ENCODE measurements around the gene EPN3. TPM values are rescaled to one million over a fixed set of nuclear protein-coding genes. Genes with fewer than 3 reads are reported as not detected.

The EPN3 gene
- total RNA-seq, 1 donor from 2014 or later, result 9.1 TPM

DNA sequence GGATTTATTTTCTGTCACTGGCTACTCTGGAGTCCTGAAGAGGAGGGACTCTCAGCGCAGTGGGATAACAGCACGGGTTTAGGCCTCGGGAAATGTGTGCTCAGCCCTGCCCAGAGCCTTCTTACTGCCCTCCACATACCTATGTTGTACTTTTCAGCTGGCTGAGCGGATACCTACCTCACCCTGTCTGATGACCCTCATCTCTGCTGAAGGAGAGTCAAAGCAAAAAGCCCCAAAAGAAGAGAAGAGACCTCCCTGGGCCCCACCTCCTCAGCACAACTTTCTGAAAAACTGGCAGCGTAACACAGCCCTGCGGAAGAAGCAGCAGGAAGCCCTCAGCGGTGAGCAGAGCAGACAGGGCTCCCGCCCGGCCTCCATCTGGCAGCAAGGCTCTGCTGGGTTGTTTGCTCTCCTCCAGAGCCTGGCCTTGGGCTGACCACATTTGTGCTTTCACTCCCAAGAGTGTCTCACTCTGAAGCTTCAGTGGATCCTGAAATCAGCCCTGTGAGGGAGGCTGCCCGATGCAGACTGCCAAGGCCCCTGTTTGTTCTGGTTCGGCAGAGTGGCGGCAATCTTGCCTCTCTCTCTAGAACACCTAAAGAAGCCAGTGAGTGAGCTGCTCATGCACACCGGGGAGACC, 14.0 kb upstream of the EPN3 start:
- DNase-seq (ENCODE audit: low spot score, unreplicated experiment), result no peak
- Mint-ChIP-seq H3K27ac (peak overlapping the region; percentile 64), H3K4me3 (ENCODE audit: low read depth) (no peak overlapping the region), H3K9me3 (ENCODE audit: low read depth) (no peaks in the 10 kb centered on the region), H3K27me3 (peaks cover 8% of the 10 kb centered on the region), H3K4me1 (ENCODE audit: low read depth) (peaks cover 5% of the 10 kb centered on the region), H3K36me3 (ENCODE audit: insufficient read depth) (no peaks in the 10 kb centered on the region)
- TF ChIP-seq, protein P1, sequence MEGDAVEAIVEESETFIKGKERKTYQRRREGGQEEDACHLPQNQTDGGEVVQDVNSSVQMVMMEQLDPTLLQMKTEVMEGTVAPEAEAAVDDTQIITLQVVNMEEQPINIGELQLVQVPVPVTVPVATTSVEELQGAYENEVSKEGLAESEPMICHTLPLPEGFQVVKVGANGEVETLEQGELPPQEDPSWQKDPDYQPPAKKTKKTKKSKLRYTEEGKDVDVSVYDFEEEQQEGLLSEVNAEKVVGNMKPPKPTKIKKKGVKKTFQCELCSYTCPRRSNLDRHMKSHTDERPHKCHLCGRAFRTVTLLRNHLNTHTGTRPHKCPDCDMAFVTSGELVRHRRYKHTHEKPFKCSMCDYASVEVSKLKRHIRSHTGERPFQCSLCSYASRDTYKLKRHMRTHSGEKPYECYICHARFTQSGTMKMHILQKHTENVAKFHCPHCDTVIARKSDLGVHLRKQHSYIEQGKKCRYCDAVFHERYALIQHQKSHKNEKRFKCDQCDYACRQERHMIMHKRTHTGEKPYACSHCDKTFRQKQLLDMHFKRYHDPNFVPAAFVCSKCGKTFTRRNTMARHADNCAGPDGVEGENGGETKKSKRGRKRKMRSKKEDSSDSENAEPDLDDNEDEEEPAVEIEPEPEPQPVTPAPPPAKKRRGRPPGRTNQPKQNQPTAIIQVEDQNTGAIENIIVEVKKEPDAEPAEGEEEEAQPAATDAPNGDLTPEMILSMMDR (IDR thresholded peaks at IDR 0.05; ENCODE audit: unreplicated experiment), result no peak

DNA sequence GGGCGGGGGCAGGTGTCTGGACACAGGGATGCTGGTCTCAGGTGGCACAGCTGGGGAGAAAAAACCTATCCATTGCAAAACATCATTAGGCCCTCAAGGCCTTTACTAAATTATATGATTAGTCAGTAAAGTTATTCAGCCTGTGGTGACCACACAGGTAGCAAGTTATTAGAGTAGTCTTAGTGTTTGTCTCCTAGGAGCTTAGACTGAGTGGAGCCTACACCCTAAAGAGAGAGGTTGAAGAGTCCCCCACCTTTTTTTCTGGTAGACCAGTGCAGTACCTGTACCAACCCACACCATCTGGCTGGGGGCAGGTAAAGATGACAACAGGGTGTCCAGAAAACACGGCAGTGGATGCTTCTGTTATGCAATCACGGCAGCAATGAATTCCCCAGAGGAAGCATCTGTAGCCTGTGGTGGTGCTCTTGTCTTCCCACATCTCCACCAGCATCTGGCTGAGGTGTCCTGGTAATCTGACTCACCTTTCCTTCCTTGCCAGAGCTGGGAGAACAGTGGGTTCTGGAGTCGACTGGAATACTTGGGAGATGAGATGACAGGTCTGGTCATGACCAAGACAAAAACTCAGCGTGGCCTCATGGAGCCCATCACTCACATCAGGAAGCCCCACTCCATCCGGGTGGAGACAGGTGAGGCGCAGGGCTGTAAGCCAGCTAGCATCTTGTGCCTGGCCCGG, 13.2 kb upstream of the EPN3 start:
- H3K36me3 Mint-ChIP-seq (ENCODE audit: insufficient read depth), result no peaks in the 10 kb centered on the region
- H3K27ac Mint-ChIP-seq, result no peak overlapping the region
- TF ChIP-seq, protein P1 (IDR thresholded peaks at IDR 0.05; ENCODE audit: unreplicated experiment), result no peak
- DNase-seq (ENCODE audit: low spot score, unreplicated experiment), result no peak
- peaks cover 5% of the 10 kb centered on the region for H3K4me1 Mint-ChIP-seq (ENCODE audit: low read depth)
- H3K4me3 Mint-ChIP-seq (ENCODE audit: low read depth), result no peak overlapping the region
- H3K27me3 Mint-ChIP-seq, result peaks cover 8% of the 10 kb centered on the region
- H3K9me3 Mint-ChIP-seq (ENCODE audit: low read depth), result no peaks in the 10 kb centered on the region

DNA sequence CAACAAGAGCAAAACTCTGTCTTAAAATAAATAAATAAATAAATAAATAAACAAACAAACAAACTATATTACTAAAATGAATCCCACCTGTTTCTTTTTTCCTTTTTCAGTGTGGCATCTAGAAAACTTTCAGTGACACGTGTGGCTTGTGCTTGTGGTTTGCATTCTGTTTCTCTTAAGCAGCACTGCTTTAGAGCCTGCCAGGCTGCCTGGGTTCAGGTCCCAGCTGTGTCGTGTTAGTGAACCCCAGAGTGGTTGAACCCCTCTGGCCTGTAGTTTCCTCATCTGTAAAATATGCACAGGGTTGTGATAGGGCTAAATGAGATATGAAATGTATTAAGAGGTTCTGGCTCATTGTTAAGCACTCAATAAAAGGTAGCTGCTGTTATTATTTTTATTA, 12.1 kb upstream of the EPN3 start:
- Mint-ChIP-seq H3K36me3 (ENCODE audit: insufficient read depth) (no peaks in the 10 kb centered on the region), H3K27me3 (peaks cover 3% of the 10 kb centered on the region)
- no peak for DNase-seq (ENCODE audit: low spot score, unreplicated experiment)

DNA sequence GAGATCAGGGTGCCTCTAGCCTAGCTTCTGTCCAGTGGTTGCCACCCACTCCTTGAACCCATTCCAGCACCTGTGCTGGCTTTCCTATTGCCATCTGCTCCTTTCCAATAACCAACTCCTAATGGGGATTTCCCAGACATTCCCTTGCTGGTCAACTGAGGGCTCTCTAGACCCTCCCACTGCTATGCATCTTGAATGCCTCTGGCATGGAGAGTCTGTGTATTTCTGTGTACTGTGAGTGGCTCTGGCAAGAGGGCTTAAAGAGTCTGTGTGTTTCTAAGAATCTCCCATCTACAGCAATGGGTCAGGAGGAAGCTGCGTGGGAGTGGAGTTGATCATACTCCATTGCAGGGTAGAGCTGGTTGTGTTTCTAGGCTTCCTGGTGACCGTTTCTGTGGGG, 11.0 kb upstream of the EPN3 start:
- no peaks in the 10 kb centered on the region for H3K36me3 Mint-ChIP-seq (ENCODE audit: insufficient read depth)
- H3K27me3 Mint-ChIP-seq, result peaks cover 3% of the 10 kb centered on the region
- peaks cover 5% of the 10 kb centered on the region for H3K4me1 Mint-ChIP-seq (ENCODE audit: low read depth)
- TF ChIP-seq, protein P1 (IDR thresholded peaks at IDR 0.05; ENCODE audit: unreplicated experiment), result no peak
- H3K4me3 Mint-ChIP-seq (ENCODE audit: low read depth), result no peak overlapping the region
- no peaks in the 10 kb centered on the region for H3K9me3 Mint-ChIP-seq (ENCODE audit: low read depth)
- no peak overlapping the region for H3K27ac Mint-ChIP-seq
- no peak for DNase-seq (ENCODE audit: low spot score, unreplicated experiment)

More for the DNA sequence above, 12.1 kb upstream of the EPN3 start:
- H3K9me3 Mint-ChIP-seq (ENCODE audit: low read depth), result no peaks in the 10 kb centered on the region
- no peak overlapping the region for H3K4me3 Mint-ChIP-seq (ENCODE audit: low read depth)
- H3K4me1 Mint-ChIP-seq (ENCODE audit: low read depth), result peaks cover 5% of the 10 kb centered on the region
- H3K27ac Mint-ChIP-seq, result no peak overlapping the region
- TF ChIP-seq, protein P1 (IDR thresholded peaks at IDR 0.05; ENCODE audit: unreplicated experiment), result no peak

DNA sequence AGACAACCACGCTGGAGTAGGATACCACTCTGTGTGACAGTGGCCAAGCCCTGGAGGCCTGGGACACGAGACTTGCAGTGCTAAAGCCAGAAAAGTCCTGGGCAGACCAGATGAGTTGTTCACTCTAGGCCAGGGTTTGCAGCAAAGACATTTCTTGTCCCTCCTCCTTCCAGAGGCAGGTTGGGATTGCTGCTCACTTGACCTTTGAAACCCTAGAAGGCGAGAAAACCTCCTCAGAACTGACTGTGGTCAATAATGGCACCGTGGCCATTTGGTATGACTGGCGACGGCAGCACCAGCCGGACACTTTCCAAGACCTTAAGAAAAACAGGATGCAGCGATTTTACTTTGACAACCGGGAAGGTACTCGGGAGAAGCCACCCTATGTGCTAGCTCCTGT, 9.8 kb upstream of the EPN3 start:
- no peak for DNase-seq (ENCODE audit: low spot score, unreplicated experiment)
- H3K9me3 Mint-ChIP-seq (ENCODE audit: low read depth), result no peaks in the 10 kb centered on the region
- no peaks in the 10 kb centered on the region for H3K36me3 Mint-ChIP-seq (ENCODE audit: insufficient read depth)
- H3K4me3 Mint-ChIP-seq (ENCODE audit: low read depth), result no peak overlapping the region
- TF ChIP-seq, protein P1 (IDR thresholded peaks at IDR 0.05; ENCODE audit: unreplicated experiment), result no peak
- H3K4me1 Mint-ChIP-seq (ENCODE audit: low read depth), result peaks cover 5% of the 10 kb centered on the region
- no peaks in the 10 kb centered on the region for H3K27me3 Mint-ChIP-seq
- H3K27ac Mint-ChIP-seq, result no peak overlapping the region
